ENCODE results near the gene SAMD4A.
"Not testable (repeated sequence)": the region's sequence is repeated elsewhere in the genome, so short reads cannot be mapped to it uniquely, and the experiment has no call there.

GRCh38 chr14:54753396-54753795, 186.5 kb downstream of the SAMD4A start:
- TF ChIP-seq YY1 (IDR thresholded peaks at IDR 0.05; ENCODE audit: insufficient read depth, insufficient read length); ZNF274 (IDR thresholded peaks at IDR 0.05; ENCODE audit: low read depth, low read length); SUZ12 (IDR thresholded peaks at IDR 0.05; ENCODE audit: extremely low read depth, insufficient read depth, insufficient read length): not testable (repeated sequence)
